ENCODE measurements around the gene VPS9D1.

Gene VPS9D1

GRCh38 chr16:89732142-89732917, 11.6 kb upstream of the VPS9D1 start:
- no peak for DNase-seq (ENCODE audit: low spot score)

DNA sequence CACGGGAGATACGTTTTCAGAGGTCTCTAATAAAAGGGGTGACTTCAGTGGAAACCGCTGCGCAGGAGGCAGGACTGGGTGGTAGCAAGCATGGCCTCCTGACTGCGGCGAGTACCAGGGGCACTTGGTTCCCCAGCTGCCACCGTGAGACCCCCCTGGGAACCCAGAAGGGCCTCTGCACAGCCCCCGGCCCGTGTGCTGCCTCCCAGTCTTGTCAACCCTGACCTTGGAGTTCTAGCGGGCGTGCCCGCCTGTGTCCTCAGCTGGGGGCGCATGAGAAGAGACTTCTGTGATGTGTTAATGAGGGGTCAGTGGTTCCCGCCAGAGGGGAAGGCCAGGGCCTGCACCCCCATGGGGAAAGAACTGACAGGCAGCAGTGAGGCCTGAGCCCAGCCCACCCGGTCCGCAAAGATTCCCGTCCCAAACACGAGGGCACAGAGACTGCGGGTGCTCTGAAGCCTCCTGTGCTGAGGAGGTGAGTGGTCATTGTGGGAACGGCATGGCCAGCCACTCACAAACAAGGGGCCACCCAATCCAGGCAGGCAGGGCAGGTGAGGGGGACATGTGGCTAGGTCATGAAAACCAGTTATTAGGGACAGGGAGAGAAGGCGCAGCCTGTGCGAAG, 10.0 kb upstream of the VPS9D1 start:
- no peak for DNase-seq (ENCODE audit: low spot score)

DNA sequence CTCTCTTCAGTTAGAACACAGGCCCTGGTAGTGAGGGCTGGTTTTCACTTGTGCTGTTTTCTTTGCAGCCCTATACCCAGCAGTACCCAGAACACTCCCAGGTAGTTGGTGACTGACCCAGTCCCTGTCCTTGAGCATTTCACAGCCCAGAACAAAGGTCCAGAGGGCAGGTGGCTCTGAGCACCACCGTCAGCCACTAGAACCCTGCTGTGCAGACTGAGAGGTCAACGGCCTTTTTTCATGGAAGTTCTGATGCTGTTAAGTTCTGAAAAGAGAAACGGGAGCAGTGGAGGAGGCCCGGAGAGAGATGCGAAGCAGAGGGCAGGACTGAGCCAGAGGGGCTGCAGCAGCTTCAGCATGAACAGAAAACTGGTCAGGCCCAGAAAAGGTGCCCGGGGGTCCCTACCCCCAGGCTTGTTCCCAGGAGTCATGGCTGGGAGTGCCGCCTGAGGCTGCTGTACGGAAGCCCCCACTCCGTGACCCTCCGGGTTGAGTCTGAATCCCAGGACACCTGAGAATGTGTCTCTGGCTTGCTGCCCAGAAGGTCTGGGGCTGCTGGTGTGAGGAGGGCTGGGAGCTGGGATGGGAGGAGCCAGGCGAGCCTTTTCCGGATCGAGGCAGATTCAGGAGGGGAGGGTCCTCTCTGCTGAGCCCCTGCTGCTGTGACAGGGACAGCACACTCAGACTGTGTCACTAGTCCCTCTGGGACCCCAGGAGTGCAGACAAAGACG, 9.3 kb upstream of the VPS9D1 start:
- no peak for DNase-seq (ENCODE audit: low spot score)

DNA sequence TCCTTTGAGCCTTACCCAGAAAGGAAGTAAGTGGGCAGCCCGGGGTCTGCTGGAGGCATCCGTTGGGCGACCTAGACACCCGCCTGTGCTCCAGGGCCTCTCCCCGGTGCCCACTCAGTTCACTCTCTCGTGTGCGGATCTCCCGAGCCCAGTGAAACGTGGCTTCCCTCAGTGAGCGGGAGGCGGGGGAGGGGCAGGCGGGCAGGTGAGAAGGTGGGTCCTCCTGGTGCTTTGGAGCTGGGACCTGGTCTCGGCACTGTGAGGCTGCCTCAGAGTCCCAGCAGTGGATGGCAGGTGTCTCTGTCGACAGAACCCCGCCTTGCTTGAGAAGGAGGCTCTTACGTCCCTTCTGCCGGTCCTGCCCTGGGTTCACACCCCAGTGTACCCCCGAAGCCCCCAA, 8.6 kb upstream of the VPS9D1 start:
- no peak for DNase-seq (ENCODE audit: low spot score)

DNA sequence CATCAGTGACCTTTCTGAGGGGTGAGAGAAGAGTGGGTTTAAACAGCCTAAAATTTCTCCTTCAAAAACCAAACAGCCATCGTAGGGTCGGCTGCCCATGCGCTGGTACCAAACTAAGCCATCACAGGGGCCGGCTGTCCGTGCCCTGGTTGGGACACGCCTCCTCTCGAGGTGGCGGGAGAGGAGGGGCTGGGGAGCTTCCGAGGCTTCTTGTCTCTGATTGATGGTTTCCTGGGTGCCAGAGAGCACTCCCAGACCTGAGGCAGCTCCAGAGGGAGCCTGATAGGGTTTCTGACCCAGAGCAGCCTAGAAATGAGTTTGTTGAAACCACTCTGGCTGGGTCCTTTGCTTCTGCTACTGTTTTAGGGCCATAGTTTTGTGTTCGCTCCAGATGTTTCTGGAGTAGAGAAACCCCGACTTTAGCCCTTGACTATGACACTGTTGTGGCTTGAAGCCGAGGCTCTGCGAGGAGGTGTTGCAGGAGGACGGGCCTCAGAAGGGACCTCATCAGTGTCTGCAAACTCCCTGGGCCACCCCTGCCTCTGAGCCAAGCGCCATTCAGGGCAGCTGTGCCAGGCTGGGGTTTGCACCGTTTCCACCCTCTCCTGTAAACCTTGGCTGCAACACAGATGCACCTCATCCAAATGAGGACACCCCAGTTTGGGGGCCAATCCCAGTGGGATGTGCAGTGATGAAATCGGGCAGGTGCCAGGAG, 6.9 kb upstream of the VPS9D1 start:
- DNase-seq (ENCODE audit: low spot score), result no peak

DNA sequence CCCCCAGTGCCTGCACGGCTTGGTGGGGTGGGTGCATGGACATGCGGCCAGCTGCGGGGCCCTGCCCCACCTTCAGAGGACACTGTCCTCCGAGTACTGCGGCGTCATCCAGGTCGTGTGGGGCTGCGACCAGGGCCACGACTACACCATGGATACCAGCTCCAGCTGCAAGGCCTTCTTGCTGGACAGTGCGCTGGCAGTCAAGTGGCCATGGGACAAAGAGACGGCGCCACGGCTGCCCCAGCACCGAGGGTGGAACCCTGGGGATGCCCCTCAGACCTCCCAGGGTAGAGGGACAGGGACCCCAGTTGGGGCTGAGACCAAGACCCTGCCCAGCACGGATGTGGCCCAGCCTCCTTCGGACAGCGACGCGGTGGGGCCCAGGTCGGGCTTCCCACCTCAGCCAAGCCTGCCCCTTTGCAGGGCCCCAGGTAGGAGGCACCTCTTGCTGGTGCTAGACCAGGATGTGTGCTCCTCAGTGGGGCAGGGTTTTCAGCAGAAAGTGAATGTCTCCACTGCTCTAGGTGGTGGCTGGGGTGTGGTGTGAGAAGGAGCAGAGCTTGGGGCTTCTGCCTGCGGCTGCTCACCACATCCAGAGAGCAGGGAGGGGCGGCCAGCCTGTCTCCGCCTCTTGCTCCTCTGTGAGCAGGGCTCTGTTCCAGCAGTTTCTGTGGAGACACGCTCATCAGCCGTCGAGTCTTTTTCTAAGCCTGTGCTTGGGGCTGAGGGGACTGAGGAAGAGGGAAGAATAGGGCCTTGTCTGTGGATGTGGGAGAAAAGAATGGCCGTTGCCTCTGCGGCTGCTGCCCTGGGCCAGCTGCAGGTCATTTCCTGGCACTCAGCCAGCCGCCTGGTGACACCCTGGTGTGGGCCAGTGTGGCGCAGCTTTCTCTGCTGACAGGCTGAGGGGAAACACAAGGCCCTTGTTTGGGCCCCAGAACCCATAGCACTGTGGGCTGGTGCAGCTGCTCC, 2.9 kb upstream of the VPS9D1 start:
- DNase-seq (ENCODE audit: low spot score), result peak; percentile 90

GRCh38 chr16:89722392-89723278, 1.9 kb upstream of the VPS9D1 start:
- peak; percentile 88 for DNase-seq (ENCODE audit: low spot score)

DNA sequence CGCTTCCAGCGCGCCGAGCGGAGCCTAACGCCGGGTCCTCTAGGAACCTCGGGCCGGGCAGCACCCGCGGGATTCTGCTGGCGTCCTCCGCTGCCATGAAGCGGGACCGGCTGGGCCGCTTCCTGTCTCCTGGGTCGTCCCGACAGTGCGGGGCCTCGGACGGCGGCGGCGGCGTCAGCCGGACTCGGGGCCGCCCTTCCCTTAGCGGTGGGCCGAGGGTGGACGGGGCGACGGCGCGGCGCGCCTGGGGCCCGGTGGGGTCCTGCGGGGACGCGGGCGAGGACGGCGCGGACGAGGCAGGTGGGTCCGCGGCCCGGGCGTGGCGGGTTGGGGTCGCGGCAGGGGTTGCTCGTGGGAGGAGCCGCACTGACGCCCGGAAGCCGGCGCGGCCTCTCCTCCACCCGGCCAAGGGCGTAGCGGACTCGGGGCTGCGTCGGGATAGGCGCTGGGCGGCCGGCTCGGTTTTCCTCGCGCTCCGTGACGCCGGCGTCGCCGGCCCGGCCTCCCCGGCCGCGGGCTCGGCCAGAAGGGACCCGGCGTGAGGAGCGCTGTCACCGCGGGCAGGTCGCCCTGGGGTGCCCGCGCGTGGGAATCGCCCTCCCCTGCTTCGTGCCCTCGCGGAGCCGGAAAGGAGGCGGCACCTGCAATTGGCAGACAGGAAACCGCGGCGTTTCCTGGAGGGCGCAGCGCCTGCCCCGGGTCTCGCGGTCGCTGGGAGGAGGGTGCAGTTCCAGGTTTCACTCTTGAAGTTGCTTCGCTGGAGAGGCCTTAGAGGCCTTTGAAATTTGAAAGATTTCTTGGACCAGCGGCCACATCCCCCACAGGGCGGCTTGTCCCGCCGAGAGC, 1.1 kb upstream of the VPS9D1 start:
- DNase-seq (ENCODE audit: low spot score), result peak; percentile 94

DNA sequence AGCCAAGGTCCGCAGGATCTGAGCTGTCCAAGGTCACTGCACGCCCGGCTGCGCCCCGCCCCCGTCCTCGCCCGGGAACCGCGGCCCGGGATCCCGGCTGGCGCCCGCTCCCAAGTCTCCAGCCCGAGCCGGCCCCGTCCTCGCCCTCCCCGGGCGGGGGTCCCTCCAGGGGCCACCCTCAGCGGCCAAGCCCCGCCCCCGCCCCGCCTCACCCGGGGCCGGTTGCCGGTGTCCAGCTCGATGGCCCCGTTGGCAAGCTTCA, 216 bp downstream of the VPS9D1 start:
- no peak for DNase-seq (ENCODE audit: low spot score)

- DNase-seq (ENCODE audit: low spot score), result no peak
These were observed 2.8 kb downstream of the VPS9D1 start for GRCh38 chr16:89717688-89718505.

- no peak for DNase-seq (ENCODE audit: low spot score)
These were observed 3.6 kb downstream of the VPS9D1 start for GRCh38 chr16:89716916-89717687.

DNA sequence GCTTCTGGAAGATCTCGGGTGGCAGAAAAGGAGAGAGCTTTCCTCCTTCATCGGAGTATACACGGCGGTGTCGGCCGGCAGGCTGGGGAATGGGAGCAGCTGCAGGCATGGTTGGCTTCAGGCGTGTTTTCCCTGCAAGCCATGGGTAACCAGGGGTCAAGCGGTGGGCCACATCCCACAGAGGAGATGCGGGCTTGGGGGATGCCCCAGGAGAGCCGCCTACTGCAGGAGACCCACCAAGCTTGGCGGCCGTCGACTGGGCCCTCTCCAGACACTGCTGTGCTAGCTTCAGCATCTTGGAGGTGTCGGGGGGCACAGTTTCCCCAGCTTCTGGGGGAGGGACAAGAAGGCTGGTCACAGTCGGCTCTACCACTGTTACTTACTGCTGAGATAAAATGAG, 4.2 kb downstream of the VPS9D1 start:
- no peak for DNase-seq (ENCODE audit: low spot score)

- no peak for DNase-seq (ENCODE audit: low spot score)
These were observed 8.4 kb downstream of the VPS9D1 start for GRCh38 chr16:89712274-89712781.

DNA sequence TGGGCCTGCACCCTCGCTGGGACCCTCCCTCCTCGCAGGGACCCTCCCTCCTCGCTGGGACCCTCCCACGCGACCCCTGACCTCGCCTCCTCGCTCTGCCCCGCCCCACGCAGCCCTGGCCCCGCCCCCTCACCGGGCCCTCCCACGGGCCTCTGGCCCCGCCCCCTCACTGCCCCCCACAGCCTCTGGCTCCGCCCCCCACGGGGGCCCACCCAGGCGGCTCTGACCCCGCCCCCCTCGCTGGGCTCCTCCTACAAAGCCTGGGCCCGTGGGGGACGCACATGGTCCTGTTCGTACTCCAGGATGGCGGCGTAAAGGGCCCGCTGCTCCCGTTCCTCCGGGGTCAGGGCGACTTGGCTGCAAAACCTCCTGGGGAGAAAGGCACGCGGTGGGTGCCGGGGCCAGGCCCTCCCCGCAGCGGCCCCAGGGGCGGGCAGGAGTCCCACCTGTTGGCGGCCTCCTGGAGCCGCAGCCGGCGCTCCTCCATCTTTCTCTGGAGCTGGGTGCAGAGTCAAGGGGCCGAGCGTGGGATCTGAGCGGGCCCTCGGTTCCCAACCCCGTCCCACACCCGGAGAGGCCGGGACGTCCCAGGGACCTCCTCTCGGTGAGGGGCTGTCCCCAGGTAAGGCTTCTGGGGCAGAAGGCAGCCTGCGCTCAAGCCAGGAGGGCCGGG, 9.0 kb downstream of the VPS9D1 start:
- DNase-seq (ENCODE audit: low spot score), result peak; percentile 56

- no peak for DNase-seq (ENCODE audit: low spot score)
These were observed 9.8 kb downstream of the VPS9D1 start for GRCh38 chr16:89710709-89711564.

Measured in CD4-positive, alpha-beta T cell treated with Interleukin-2 at 100 ng/mL for 4 hours (primary cell).